ENCODE measurements around the gene SKI.

DNA sequence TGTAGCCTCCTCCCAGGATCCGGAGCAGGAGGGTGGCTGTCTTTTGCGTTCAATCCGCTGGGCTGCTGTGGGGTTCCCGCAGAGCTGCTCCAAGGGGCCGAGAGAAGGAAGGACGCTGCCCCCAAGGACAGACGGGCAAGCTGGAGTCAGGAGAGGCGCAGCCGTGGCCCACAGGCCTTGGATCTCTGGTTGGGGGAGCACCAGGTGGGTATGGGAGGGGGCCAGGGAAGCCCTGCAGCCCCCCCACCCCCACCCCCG is 15.9 kb upstream of the SKI start:
- TF ChIP-seq, protein P1, sequence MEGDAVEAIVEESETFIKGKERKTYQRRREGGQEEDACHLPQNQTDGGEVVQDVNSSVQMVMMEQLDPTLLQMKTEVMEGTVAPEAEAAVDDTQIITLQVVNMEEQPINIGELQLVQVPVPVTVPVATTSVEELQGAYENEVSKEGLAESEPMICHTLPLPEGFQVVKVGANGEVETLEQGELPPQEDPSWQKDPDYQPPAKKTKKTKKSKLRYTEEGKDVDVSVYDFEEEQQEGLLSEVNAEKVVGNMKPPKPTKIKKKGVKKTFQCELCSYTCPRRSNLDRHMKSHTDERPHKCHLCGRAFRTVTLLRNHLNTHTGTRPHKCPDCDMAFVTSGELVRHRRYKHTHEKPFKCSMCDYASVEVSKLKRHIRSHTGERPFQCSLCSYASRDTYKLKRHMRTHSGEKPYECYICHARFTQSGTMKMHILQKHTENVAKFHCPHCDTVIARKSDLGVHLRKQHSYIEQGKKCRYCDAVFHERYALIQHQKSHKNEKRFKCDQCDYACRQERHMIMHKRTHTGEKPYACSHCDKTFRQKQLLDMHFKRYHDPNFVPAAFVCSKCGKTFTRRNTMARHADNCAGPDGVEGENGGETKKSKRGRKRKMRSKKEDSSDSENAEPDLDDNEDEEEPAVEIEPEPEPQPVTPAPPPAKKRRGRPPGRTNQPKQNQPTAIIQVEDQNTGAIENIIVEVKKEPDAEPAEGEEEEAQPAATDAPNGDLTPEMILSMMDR (IDR thresholded peaks at IDR 0.05): no peak
- TF ChIP-seq POLR2A (IDR thresholded peaks at IDR 0.05): no peak

Measured in prostate gland (tissue), 2 donors.